B cell (primary cell): ENCODE measurements around the gene MAGEA2B. TPM values are rescaled to one million over a fixed set of nuclear protein-coding genes. Genes with fewer than 3 reads are reported as not detected.
"Not testable (repeated sequence)": the region's sequence is repeated elsewhere in the genome, so short reads cannot be mapped to it uniquely, and the experiment has no call there.

Experiments
- ATAC-seq: fragments of 200-7000 bp; cut with Tn5 transposase; one replicate; pipeline ENCODE4 v1.10.0; 2021; ENCODE audit warnings: low read depth, mild to moderate bottlenecking, moderate number of reproducible peaks, moderate library complexity
- CTCF ChIA-PET: fragments of 350-600 bp; sonication (Branson Sonifier 250); formaldehyde crosslinking; loops from one replicate; lab custom pipeline; 2021; ENCODE audit warnings: antibody characterized with exemption, inconsistent platforms; lab: Charles Lee
- POLR2A ChIA-PET: fragments of 350-600 bp; sonication (Branson Sonifier 250); formaldehyde crosslinking; loops from one replicate; lab custom pipeline; 2021; ENCODE audit warnings: antibody characterized with exemption; lab: Charles Lee
- DNase-seq: peaks from one replicate; pipeline ENCODE4 v3.0.0; 2013
- H2AFZ ChIP-seq: 2 replicates; pipeline ENCODE4 v1.6.1; 2012; ENCODE audit warnings: mild to moderate bottlenecking, low read depth, low read length; ENCODE audit not compliant: insufficient read depth, poor library complexity, severe bottlenecking
- H3K27ac ChIP-seq, 2 donors: 1 replicate in 1 of 2; 2 replicates in 1 of 2; pipeline ENCODE4 v1.5.1; 2012 to 2013; ENCODE audit warnings: low read length in 2 of 2, mild to moderate bottlenecking in 2 of 2, moderate library complexity in 1 of 2
- H3K27me3 ChIP-seq, 4 experiments: fragments of 200-600 bp in 1 of 4; sonication (generic) in 1 of 4; replicated peaks in 1 of 4; 1 replicate in 2 of 4; 2 replicates in 2 of 4; pipeline versions ENCODE4 v1.6.1 to v1.7.0; 2013 to 2016; ENCODE audit warnings: low read length in 3 of 4, mild to moderate bottlenecking in 2 of 4, mixed read lengths in 1 of 4, moderate library complexity in 1 of 4; ENCODE audit not compliant: insufficient read depth in 4 of 4, control insufficient read depth in 3 of 4; ENCODE audit errors: control extremely low read depth in 1 of 4
- H3K36me3 ChIP-seq, 2 experiments: replicated peaks in 1 of 2; 1 replicate in 1 of 2; 2 replicates in 1 of 2; pipeline versions ENCODE4 v1.6.1 to v1.7.1; 2013; ENCODE audit warnings: low read length in 1 of 2; ENCODE audit not compliant: insufficient read depth in 2 of 2, control insufficient read depth in 1 of 2; ENCODE audit errors: control extremely low read depth in 1 of 2, extremely low read depth in 1 of 2
- H3K4me1 ChIP-seq, 2 donors: fragments of 200-600 bp in 1 of 2; sonication (generic) in 1 of 2; 1 replicate in 1 of 2; 2 replicates in 1 of 2; pipeline versions ENCODE4 v1.5.1 to v1.6.1; 2013 to 2017; ENCODE audit warnings: low read length in 2 of 2; ENCODE audit not compliant: control insufficient read depth in 2 of 2, insufficient read depth in 2 of 2
- H3K4me2 ChIP-seq: replicated peaks from 2 replicates; pipeline ENCODE3; 2012; ENCODE audit warnings: mild to moderate bottlenecking, low read depth, low read length; ENCODE audit not compliant: poor library complexity, severe bottlenecking
- H3K4me3 ChIP-seq, 5 experiments: fragments of 200-600 bp in 1 of 5; sonication (generic) in 1 of 5; 1 replicate in 3 of 5; 2 replicates in 2 of 5; pipeline versions ENCODE4 v1.5.1 to v1.7.0; 2011 to 2016; ENCODE audit warnings: low read length in 4 of 5, mild to moderate bottlenecking in 4 of 5, low read depth in 2 of 5, control low read depth in 1 of 5, moderate library complexity in 1 of 5; ENCODE audit not compliant: insufficient read depth in 1 of 5; ENCODE audit errors: control extremely low read depth in 1 of 5, extremely low read depth in 1 of 5
- H3K79me2 ChIP-seq: fragments of 200-600 bp; sonication (generic); one replicate; pipeline ENCODE4 v1.6.0; 2016; ENCODE audit warnings: low read length; ENCODE audit not compliant: control insufficient read depth, insufficient read depth
- H3K9ac ChIP-seq: fragments of 200-600 bp; sonication (generic); 2 replicates; pipeline ENCODE4 v1.6.1; 2017; ENCODE audit warnings: mild to moderate bottlenecking, low read length, moderate library complexity
- H3K9me3 ChIP-seq, 3 donors: one replicate each; pipeline versions ENCODE4 v1.6.1 to v1.7.1; 2013; ENCODE audit warnings: low read length in 2 of 3; ENCODE audit not compliant: control insufficient read depth in 2 of 3, insufficient read depth in 1 of 3; ENCODE audit errors: control extremely low read depth in 1 of 3
- H4K20me1 ChIP-seq: 2 replicates; pipeline ENCODE4 v1.6.0; 2012; ENCODE audit warnings: mild to moderate bottlenecking, low read length; ENCODE audit not compliant: insufficient read depth, control insufficient read depth, poor library complexity, severe bottlenecking
- H3K27ac Mint-ChIP-seq: one replicate; pipeline ENCODE4 v1.8.0; 2021; ENCODE audit warnings: mixed read lengths
- H3K27me3 Mint-ChIP-seq: one replicate; pipeline ENCODE4 v1.8.0; 2021; ENCODE audit warnings: mixed read lengths
- H3K4me1 Mint-ChIP-seq: one replicate; pipeline ENCODE4 v1.8.0; 2021; ENCODE audit warnings: mixed read lengths
- H3K4me3 Mint-ChIP-seq: one replicate; pipeline ENCODE4 v1.8.0; 2021; ENCODE audit warnings: mixed read lengths
- H3K9me3 Mint-ChIP-seq: one replicate; pipeline ENCODE4 v1.8.0; 2022; ENCODE audit warnings: mixed read lengths; ENCODE audit not compliant: insufficient read depth
- WGBS: methylation state at CpG from one replicate; pipeline ENCODE4 v1.1.5; 2013; ENCODE audit warnings: missing lambda C conversion rate; ENCODE audit not compliant: insufficient coverage; 5-methylcytosine and 5-hydroxymethylcytosine counted together
- intact Hi-C: fragments of 100-400 bp; cut with micrococcal nuclease; formaldehyde crosslinking; loops from one replicate; pipeline ENCODE4 v1.10.0; 2022
- polyA plus RNA-seq: library from polyadenylated mRNA; depleted of rRNA; stranded (reverse); fragments of >200 nt; gene quantifications from 2 replicates; pipeline ENCODE4 v1.2.3, GENCODE V29; 2012
- total RNA-seq, 2 donors: library from RNA; stranded (reverse); fragments of 120-200 nt in 1 of 2; gene quantifications; 1 replicate in 1 of 2; 2 replicates in 1 of 2; pipeline versions ENCODE4 v1.2.3 to v1.2.4, GENCODE V29; 2013 to 2022

Gene MAGEA2B
- total and polyA plus RNA-seq, 2 donors (not counting 1 experiment from before 2014, with no cell fraction given), result not detected

GRCh38 chrX:152758918-152759317 is 44.5 kb downstream of the MAGEA2B start, which contains the start of gene CSAG3:
Gene CSAG3 (plus strand): TSS chrX:152759218.
- H3K4me1 ChIP-seq, H3K79me2 ChIP-seq, H4K20me1 ChIP-seq, POLR2A ChIA-PET, H3K4me2 ChIP-seq, H3K27me3 Mint-ChIP-seq, H3K27me3 ChIP-seq, DNase-seq, CTCF ChIA-PET, H3K36me3 ChIP-seq, H3K4me3 Mint-ChIP-seq, H3K9ac ChIP-seq, H3K4me1 Mint-ChIP-seq, H3K27ac Mint-ChIP-seq, ATAC-seq, H3K27ac ChIP-seq, H3K9me3 ChIP-seq, H2AFZ ChIP-seq, H3K9me3 Mint-ChIP-seq, H3K4me3 ChIP-seq, intact Hi-C loops: not testable (repeated sequence)
- no CpG with 5 or more reads among the region's 2 CpGs for WGBS

- H4K20me1 ChIP-seq, POLR2A ChIA-PET, H3K4me1 ChIP-seq, intact Hi-C loops, DNase-seq, H3K9ac ChIP-seq, H3K36me3 ChIP-seq, H3K4me3 Mint-ChIP-seq, H3K4me2 ChIP-seq, H2AFZ ChIP-seq, H3K79me2 ChIP-seq, ATAC-seq, H3K27me3 ChIP-seq, H3K4me1 Mint-ChIP-seq, H3K27ac Mint-ChIP-seq, H3K27ac ChIP-seq, CTCF ChIA-PET, H3K27me3 Mint-ChIP-seq, H3K9me3 ChIP-seq, H3K9me3 Mint-ChIP-seq, H3K4me3 ChIP-seq: not testable (repeated sequence)
- no CpG with 5 or more reads among the region's 7 CpGs for WGBS
These were observed 45.1 kb downstream of the MAGEA2B start for GRCh38 chrX:152759544-152759943.

GRCh38 chrX:152761582-152761981 is 47.2 kb downstream of the MAGEA2B start:
- no CpG with 5 or more reads among the region's 7 CpGs for WGBS
- H3K9me3 Mint-ChIP-seq, H3K9me3 ChIP-seq, H2AFZ ChIP-seq, H3K27me3 ChIP-seq, H3K79me2 ChIP-seq, H3K4me3 ChIP-seq, POLR2A ChIA-PET, CTCF ChIA-PET, ATAC-seq, intact Hi-C loops, H3K4me1 ChIP-seq, H3K9ac ChIP-seq, H3K27me3 Mint-ChIP-seq, DNase-seq, H3K4me1 Mint-ChIP-seq, H3K27ac ChIP-seq, H4K20me1 ChIP-seq, H3K36me3 ChIP-seq, H3K27ac Mint-ChIP-seq, H3K4me2 ChIP-seq, H3K4me3 Mint-ChIP-seq: not testable (repeated sequence)

GRCh38 chrX:152766562-152766961 is 52.1 kb downstream of the MAGEA2B start:
- WGBS, result 100% methylated on average over 2 of the region's 9 CpGs
- H3K27me3 ChIP-seq, H3K4me3 ChIP-seq, H3K79me2 ChIP-seq, POLR2A ChIA-PET, H3K27ac ChIP-seq, H2AFZ ChIP-seq, H4K20me1 ChIP-seq, H3K27me3 Mint-ChIP-seq, DNase-seq, H3K4me3 Mint-ChIP-seq, ATAC-seq, intact Hi-C loops, H3K9me3 ChIP-seq, H3K9me3 Mint-ChIP-seq, H3K9ac ChIP-seq, H3K4me2 ChIP-seq, CTCF ChIA-PET, H3K36me3 ChIP-seq, H3K4me1 ChIP-seq, H3K27ac Mint-ChIP-seq, H3K4me1 Mint-ChIP-seq: not testable (repeated sequence)
